Measurements from ENCODE around the gene C1QL4. TPM values are rescaled to one million over a fixed set of nuclear protein-coding genes. Genes with fewer than 3 reads are reported as not detected.

C1QL4 gene
- total RNA-seq, 1 donor from 2014 or later, result not detected

GRCh38 chr12:49330032-49330619 lies 6.9 kb downstream of the C1QL4 start:
- no peak overlapping the region for H3K4me3 Mint-ChIP-seq (ENCODE audit: unreplicated experiment)
- no peak for DNase-seq (ENCODE audit: extremely low spot score, unreplicated experiment)

GRCh38 chr12:49328816-49329215 lies 8.2 kb downstream of the C1QL4 start:
- Mint-ChIP-seq H3K36me3 (ENCODE audit: unreplicated experiment) (no peaks in the 10 kb centered on the region), H3K4me3 (ENCODE audit: unreplicated experiment) (no peak overlapping the region), H3K4me1 (ENCODE audit: unreplicated experiment) (peaks cover 7% of the 10 kb centered on the region), H3K9me3 (ENCODE audit: unreplicated experiment) (no peaks in the 10 kb centered on the region), H3K27me3 (ENCODE audit: unreplicated experiment) (no peaks in the 10 kb centered on the region), H3K27ac (ENCODE audit: unreplicated experiment) (no peak overlapping the region)
- DNase-seq (ENCODE audit: extremely low spot score, unreplicated experiment), result no peak
- TF ChIP-seq, protein P1, sequence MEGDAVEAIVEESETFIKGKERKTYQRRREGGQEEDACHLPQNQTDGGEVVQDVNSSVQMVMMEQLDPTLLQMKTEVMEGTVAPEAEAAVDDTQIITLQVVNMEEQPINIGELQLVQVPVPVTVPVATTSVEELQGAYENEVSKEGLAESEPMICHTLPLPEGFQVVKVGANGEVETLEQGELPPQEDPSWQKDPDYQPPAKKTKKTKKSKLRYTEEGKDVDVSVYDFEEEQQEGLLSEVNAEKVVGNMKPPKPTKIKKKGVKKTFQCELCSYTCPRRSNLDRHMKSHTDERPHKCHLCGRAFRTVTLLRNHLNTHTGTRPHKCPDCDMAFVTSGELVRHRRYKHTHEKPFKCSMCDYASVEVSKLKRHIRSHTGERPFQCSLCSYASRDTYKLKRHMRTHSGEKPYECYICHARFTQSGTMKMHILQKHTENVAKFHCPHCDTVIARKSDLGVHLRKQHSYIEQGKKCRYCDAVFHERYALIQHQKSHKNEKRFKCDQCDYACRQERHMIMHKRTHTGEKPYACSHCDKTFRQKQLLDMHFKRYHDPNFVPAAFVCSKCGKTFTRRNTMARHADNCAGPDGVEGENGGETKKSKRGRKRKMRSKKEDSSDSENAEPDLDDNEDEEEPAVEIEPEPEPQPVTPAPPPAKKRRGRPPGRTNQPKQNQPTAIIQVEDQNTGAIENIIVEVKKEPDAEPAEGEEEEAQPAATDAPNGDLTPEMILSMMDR (IDR thresholded peaks at IDR 0.05), result no peak

More at GRCh38 chr12:49330032-49330619, 6.9 kb downstream of the C1QL4 start:
- Mint-ChIP-seq H3K27me3 (ENCODE audit: unreplicated experiment) (peaks cover under 1% of the 10 kb centered on the region), H3K4me1 (ENCODE audit: unreplicated experiment) (peaks cover 3% of the 10 kb centered on the region), H3K36me3 (ENCODE audit: unreplicated experiment) (no peaks in the 10 kb centered on the region), H3K27ac (ENCODE audit: unreplicated experiment) (no peak overlapping the region), H3K9me3 (ENCODE audit: unreplicated experiment) (no peaks in the 10 kb centered on the region)
- TF ChIP-seq, protein P1 (IDR thresholded peaks at IDR 0.05), result no peak

DNA sequence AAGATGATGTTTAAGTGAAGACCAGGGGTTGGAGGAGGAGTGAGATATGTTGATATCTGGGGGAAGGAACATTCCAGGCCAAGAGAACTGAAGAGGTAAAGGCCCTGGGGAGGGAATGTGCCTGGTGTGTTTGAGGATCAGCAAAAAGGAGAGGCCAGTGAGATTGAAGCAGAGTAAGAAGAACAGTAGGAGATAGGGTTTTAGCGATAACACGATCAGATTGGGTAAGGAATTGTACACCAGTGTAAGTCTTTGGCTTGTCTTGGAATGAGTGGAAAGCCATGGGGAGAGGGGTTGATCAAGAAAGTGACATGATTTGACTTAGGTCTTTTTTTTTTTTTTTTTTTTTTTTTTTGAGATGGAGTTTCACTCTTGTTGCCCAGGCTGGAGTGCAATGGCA lies 9.1 kb downstream of the C1QL4 start:
- TF ChIP-seq, protein P1 (IDR thresholded peaks at IDR 0.05), result no peak
- Mint-ChIP-seq H3K4me3 (ENCODE audit: unreplicated experiment) (no peak overlapping the region), H3K9me3 (ENCODE audit: unreplicated experiment) (no peaks in the 10 kb centered on the region), H3K27me3 (ENCODE audit: unreplicated experiment) (no peaks in the 10 kb centered on the region), H3K4me1 (ENCODE audit: unreplicated experiment) (peaks cover 16% of the 10 kb centered on the region), H3K36me3 (ENCODE audit: unreplicated experiment) (no peaks in the 10 kb centered on the region), H3K27ac (ENCODE audit: unreplicated experiment) (no peak overlapping the region)
- no peak for DNase-seq (ENCODE audit: extremely low spot score, unreplicated experiment)

- DNase-seq (ENCODE audit: extremely low spot score, unreplicated experiment), result no peak
- H3K4me1 Mint-ChIP-seq (ENCODE audit: unreplicated experiment), result peaks cover 16% of the 10 kb centered on the region
- H3K27me3 Mint-ChIP-seq (ENCODE audit: unreplicated experiment), result no peaks in the 10 kb centered on the region
- H3K4me3 Mint-ChIP-seq (ENCODE audit: unreplicated experiment), result no peak overlapping the region
- TF ChIP-seq, protein P1 (IDR thresholded peaks at IDR 0.05), result no peak
- no peaks in the 10 kb centered on the region for H3K36me3 Mint-ChIP-seq (ENCODE audit: unreplicated experiment)
- no peaks in the 10 kb centered on the region for H3K9me3 Mint-ChIP-seq (ENCODE audit: unreplicated experiment)
- no peak overlapping the region for H3K27ac Mint-ChIP-seq (ENCODE audit: unreplicated experiment)
Measured at GRCh38 chr12:49327368-49327767, 9.6 kb downstream of the C1QL4 start.

DNA sequence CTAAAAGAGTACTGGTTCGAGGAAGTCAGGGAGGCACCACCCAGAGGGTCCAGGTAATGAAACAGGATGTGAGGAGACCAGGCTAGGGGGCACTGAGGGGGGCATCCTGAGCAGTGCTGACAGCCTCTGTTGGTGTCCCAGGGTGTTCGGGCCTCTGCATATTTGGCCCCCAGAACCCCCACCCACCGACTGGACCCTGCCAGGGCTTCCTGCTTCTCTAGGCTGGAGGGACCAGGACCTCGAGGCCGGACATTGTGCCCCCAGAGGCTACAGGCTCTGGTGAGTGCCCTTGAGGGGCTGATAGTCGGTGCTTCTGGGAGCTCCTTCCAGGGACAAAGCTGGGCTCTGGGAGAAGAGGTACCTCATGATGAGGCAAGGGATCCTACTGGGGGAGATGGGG lies 11.4 kb downstream of the C1QL4 start:
- DNase-seq (ENCODE audit: extremely low spot score, unreplicated experiment), result no peak
- Mint-ChIP-seq H3K36me3 (ENCODE audit: unreplicated experiment) (no peaks in the 10 kb centered on the region), H3K27me3 (ENCODE audit: unreplicated experiment) (no peaks in the 10 kb centered on the region), H3K27ac (ENCODE audit: unreplicated experiment) (no peak overlapping the region), H3K4me1 (ENCODE audit: unreplicated experiment) (peaks cover 19% of the 10 kb centered on the region), H3K9me3 (ENCODE audit: unreplicated experiment) (no peaks in the 10 kb centered on the region), H3K4me3 (ENCODE audit: unreplicated experiment) (no peak overlapping the region)
- TF ChIP-seq, protein P1 (IDR thresholded peaks at IDR 0.05), result no peak
